ENCODE measurements around the gene EXOC4.

EXOC4 gene

DNA sequence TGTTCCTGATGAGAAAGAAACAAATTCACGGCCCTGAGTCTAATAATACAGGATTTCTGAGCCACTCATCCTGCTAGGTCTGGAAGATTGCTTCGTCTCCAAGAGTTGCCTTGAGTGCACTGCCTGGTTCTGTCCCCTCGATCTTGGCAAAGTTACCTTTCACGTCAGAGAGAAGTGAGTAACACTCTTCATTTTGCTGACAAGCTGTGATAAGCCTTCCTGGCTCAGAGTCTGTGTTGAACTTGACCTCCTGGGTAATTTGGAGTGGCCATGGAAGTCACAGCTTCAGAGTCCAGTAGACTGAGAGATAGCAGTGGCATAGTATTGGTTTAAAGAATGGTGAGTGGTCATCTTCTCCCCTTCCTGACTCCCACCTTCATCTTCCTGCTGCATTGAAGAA, 809.6 kb downstream of the EXOC4 start:
- TF ChIP-seq EZH2 (IDR thresholded peaks at IDR 0.05) (no peak), POLR2AphosphoS5 (IDR thresholded peaks at IDR 0.05; ENCODE audit: borderline replicate concordance, low read depth, low read length) (no peak), FOXP2 (optimal IDR thresholded peaks at IDR 0.05; ENCODE audit: control extremely low read depth, extremely low read length, insufficient read depth) (no peak)
- H3K9me3 ChIP-seq (ENCODE audit: low read depth, low read length) = no peaks in the 10 kb centered on the region
- H3K9ac ChIP-seq (ENCODE audit: insufficient read length) = no peak overlapping the region
- H3K36me3 ChIP-seq (ENCODE audit: insufficient read depth, low read length) = no peaks in the 10 kb centered on the region
- H3K27ac ChIP-seq = no peak overlapping the region
- DNase-seq (ENCODE audit: low read depth, low spot score) = no peak
- no peak overlapping the region for H3K4me3 ChIP-seq

DNA sequence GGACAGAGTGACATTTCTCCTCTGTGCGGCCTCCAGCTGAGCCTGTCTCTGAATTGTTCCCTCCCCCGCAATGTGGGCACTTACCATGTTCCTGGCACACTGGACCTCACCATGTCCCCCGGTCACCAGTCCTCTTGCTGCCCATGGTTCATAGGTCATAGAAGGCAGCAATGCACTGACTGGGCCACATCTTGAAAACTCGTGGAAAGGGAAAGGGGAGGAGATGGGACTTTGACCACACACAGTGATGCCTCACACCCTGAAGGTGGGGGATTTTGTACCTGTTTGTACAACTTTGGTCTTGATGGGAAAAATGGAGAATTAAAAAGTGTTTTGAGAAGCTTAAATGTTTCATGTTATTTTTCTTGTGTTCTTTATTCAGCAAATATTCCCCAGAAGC, 812.5 kb downstream of the EXOC4 start:
- TF ChIP-seq EZH2 (IDR thresholded peaks at IDR 0.05) (no peak), FOXP2 (optimal IDR thresholded peaks at IDR 0.05; ENCODE audit: control extremely low read depth, extremely low read length, insufficient read depth) (no peak), POLR2AphosphoS5 (IDR thresholded peaks at IDR 0.05; ENCODE audit: borderline replicate concordance, low read depth, low read length) (no peak)
- Histone ChIP-seq H3K9me3 (ENCODE audit: low read depth, low read length) (no peaks in the 10 kb centered on the region), H3K36me3 (ENCODE audit: insufficient read depth, low read length) (no peaks in the 10 kb centered on the region), H3K27ac (no peak overlapping the region), H3K4me3 (no peak overlapping the region), H3K9ac (ENCODE audit: insufficient read length) (no peak overlapping the region)
- no peak for DNase-seq (ENCODE audit: low read depth, low spot score)

- DNase-seq (ENCODE audit: low read depth, low spot score) = no peak
- Histone ChIP-seq H3K4me3 (no peak overlapping the region), H3K27ac (no peak overlapping the region), H3K9me3 (ENCODE audit: low read depth, low read length) (no peaks in the 10 kb centered on the region), H3K9ac (ENCODE audit: insufficient read length) (no peak overlapping the region), H3K36me3 (ENCODE audit: insufficient read depth, low read length) (no peaks in the 10 kb centered on the region)
- TF ChIP-seq FOXP2 (optimal IDR thresholded peaks at IDR 0.05; ENCODE audit: control extremely low read depth, extremely low read length, insufficient read depth) (no peak), POLR2AphosphoS5 (IDR thresholded peaks at IDR 0.05; ENCODE audit: borderline replicate concordance, low read depth, low read length) (no peak), EZH2 (IDR thresholded peaks at IDR 0.05) (no peak)
Measured at GRCh38 chr7:134067164-134067563, 814.3 kb downstream of the EXOC4 start.

DNA sequence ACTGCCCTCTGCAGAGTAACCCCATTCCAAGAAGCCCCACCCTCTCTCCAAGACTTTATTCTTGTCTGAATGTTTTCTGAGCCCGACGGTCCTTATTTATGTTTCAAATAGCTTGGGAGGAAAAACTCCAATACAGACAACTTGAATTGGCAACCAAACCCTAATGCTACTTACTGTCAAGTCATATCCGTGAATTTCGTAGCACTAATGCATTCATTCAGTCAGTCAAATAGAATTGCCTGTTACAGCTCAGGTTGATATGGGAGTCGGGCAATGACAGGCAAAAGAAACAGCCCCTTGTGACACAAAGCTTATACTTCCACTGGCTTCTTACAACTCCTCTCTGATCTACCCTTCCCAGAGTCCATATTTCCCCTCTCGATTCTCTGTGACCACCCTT, 815.8 kb downstream of the EXOC4 start:
- no peak overlapping the region for H3K9ac ChIP-seq (ENCODE audit: insufficient read length)
- no peak for DNase-seq (ENCODE audit: low read depth, low spot score)
- no peaks in the 10 kb centered on the region for H3K36me3 ChIP-seq (ENCODE audit: insufficient read depth, low read length)
- no peak overlapping the region for H3K4me3 ChIP-seq
- no peak for TF ChIP-seq FOXP2 (optimal IDR thresholded peaks at IDR 0.05; ENCODE audit: control extremely low read depth, extremely low read length, insufficient read depth)
- H3K9me3 ChIP-seq (ENCODE audit: low read depth, low read length) = no peaks in the 10 kb centered on the region
- H3K27ac ChIP-seq = no peak overlapping the region

DNA sequence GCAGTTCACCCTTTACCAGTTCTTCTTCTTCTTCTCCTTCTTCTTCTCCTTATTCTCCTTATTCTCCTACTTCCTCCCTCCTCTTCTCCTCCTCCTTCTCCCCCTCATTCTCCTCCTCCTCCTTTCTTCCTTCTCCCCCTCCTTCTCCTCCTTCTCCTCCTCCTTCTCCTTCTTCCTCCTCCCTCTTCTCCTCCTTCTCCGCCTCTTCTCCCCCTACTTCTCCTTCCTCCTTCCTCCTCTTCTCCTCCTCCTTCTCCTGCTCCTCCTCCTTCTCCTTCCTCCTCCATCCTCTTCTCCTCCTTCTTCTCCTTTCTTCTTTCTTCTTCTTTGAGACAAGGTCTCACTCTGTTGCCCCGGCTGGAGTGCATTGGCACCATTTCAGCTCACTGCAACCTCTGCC, 816.3 kb downstream of the EXOC4 start:
- Histone ChIP-seq H3K36me3 (ENCODE audit: insufficient read depth, low read length) (no peaks in the 10 kb centered on the region), H3K9ac (ENCODE audit: insufficient read length) (no peak overlapping the region), H3K9me3 (ENCODE audit: low read depth, low read length) (no peaks in the 10 kb centered on the region), H3K4me3 (no peak overlapping the region), H3K27ac (no peak overlapping the region)
- TF ChIP-seq FOXP2 (optimal IDR thresholded peaks at IDR 0.05; ENCODE audit: control extremely low read depth, extremely low read length, insufficient read depth) = no peak
- no peak for TF ChIP-seq EZH2 (IDR thresholded peaks at IDR 0.05)
- no peak for TF ChIP-seq POLR2AphosphoS5 (IDR thresholded peaks at IDR 0.05; ENCODE audit: borderline replicate concordance, low read depth, low read length)
- DNase-seq (ENCODE audit: low read depth, low spot score) = no peak

GRCh38 chr7:134070673-134071072, 817.8 kb downstream of the EXOC4 start:
- TF ChIP-seq POLR2AphosphoS5 (IDR thresholded peaks at IDR 0.05; ENCODE audit: borderline replicate concordance, low read depth, low read length) (no peak), FOXP2 (optimal IDR thresholded peaks at IDR 0.05; ENCODE audit: control extremely low read depth, extremely low read length, insufficient read depth) (no peak), EZH2 (IDR thresholded peaks at IDR 0.05) (no peak)
- Histone ChIP-seq H3K4me3 (no peak overlapping the region), H3K9ac (ENCODE audit: insufficient read length) (no peak overlapping the region), H3K9me3 (ENCODE audit: low read depth, low read length) (no peaks in the 10 kb centered on the region), H3K36me3 (ENCODE audit: insufficient read depth, low read length) (no peaks in the 10 kb centered on the region), H3K27ac (no peak overlapping the region)
- no peak for DNase-seq (ENCODE audit: low read depth, low spot score)

GRCh38 chr7:134071355-134072331, 818.8 kb downstream of the EXOC4 start:
- Histone ChIP-seq H3K4me3 (no peak overlapping the region), H3K9ac (ENCODE audit: insufficient read length) (no peak overlapping the region), H3K9me3 (ENCODE audit: low read depth, low read length) (no peaks in the 10 kb centered on the region), H3K36me3 (ENCODE audit: insufficient read depth, low read length) (no peaks in the 10 kb centered on the region), H3K27ac (no peak overlapping the region)
- TF ChIP-seq FOXP2 (optimal IDR thresholded peaks at IDR 0.05; ENCODE audit: control extremely low read depth, extremely low read length, insufficient read depth) (no peak), POLR2AphosphoS5 (IDR thresholded peaks at IDR 0.05; ENCODE audit: borderline replicate concordance, low read depth, low read length) (no peak), EZH2 (IDR thresholded peaks at IDR 0.05) (no peak)
- no peak for DNase-seq (ENCODE audit: low read depth, low spot score)

DNA sequence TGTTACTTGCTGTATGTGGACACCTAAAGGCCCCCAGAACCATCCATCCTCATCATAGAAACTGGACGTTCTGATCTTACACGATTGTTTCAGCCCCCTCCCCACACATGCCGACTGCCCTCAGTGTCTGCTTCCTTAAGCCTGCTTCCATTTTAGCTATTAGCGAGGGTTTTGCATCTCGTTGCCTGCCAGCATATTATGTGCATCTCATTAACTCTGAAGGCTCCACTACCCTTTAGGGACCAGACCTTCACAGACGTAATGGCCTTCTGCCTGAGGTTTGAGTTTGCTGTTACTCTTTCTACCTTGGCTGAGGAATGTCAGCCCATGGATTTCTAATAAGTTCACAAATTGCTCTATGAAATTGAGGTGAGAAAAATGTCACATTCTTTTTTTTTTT, 820.4 kb downstream of the EXOC4 start:
- Histone ChIP-seq H3K9ac (ENCODE audit: insufficient read length) (no peak overlapping the region), H3K27ac (no peak overlapping the region), H3K4me3 (no peak overlapping the region), H3K36me3 (ENCODE audit: insufficient read depth, low read length) (no peaks in the 10 kb centered on the region), H3K9me3 (ENCODE audit: low read depth, low read length) (no peaks in the 10 kb centered on the region)
- no peak for TF ChIP-seq FOXP2 (optimal IDR thresholded peaks at IDR 0.05; ENCODE audit: control extremely low read depth, extremely low read length, insufficient read depth)
- TF ChIP-seq POLR2AphosphoS5 (IDR thresholded peaks at IDR 0.05; ENCODE audit: borderline replicate concordance, low read depth, low read length) = no peak
- no peak for TF ChIP-seq EZH2 (IDR thresholded peaks at IDR 0.05)
- no peak for DNase-seq (ENCODE audit: low read depth, low spot score)

Measured in SK-N-MC (cell line).